ENCODE measurements around the gene FAM81A.
"Not testable (repeated sequence)": the region's sequence is repeated elsewhere in the genome, so short reads cannot be mapped to it uniquely, and the experiment has no call there.

FAM81A gene

DNA sequence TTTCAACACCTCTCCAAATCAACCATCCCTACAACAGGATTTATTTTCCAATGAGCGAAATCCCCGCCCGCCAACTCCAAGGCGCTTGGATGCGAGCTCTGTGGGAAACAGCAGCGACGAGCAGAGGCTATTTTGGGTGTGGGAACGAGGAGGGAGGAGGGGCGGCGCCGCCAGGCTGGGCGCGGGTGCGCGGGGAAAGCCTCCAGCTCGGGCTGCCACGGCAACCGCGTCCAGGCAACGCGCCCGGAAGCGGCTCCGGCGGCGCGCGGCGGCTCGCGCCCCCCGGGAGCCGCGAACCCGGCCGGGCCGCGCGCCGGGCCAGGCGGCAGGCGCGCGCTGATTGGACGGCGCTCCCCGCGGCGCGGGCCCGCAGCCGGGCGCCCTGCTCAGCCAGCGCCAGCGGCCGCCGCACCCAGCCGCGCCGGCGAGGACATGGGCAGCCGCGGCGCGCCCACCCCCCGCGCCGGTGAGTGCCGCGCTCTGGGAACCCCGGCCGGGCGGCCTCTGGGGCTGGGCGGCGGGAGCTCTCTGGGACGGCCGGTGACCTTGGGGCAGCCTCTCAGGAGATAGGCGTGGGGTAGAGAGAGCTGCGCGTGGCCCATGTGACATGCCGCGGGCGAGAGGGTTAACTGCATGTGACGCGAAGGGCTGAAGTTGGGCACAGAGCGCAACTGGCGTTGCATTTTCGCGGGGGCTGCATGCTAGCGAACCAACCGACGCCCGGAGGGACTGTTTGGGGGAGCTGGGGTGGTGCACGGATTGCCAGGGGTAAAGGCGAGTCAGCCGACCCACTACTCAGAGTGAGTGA, at the start of gene FAM81A:
FAM81A (plus strand) TSS at position 370 of the 808 bp plus-strand sequence. CDS start 20,441 bp downstream, outside the sequence.
- Histone ChIP-seq H3K9me3 (ENCODE audit: control insufficient read depth in 2 of 2, low read length in 2 of 2) (no peaks in the 10 kb centered on the region), H3K27ac (ENCODE audit: low read length) (no peak within 1 kb of the TSS), H3K9ac (ENCODE audit: low read length in 2 of 2) (peak within 1 kb of the TSS; percentile 42 to 60), H3K27me3 (ENCODE audit: control insufficient read depth in 1 of 2, insufficient read depth in 2 of 2, low read length in 2 of 2) (no peaks in the 10 kb centered on the region), H3K4me3 (ENCODE audit: low read length in 2 of 2) (peak within 1 kb of the TSS; percentile 79 to 84), H3K36me3 (ENCODE audit: control insufficient read depth in 2 of 2, insufficient read depth in 2 of 2, low read length in 2 of 2) (no peaks in the 10 kb centered on the region), H3K4me1 (ENCODE audit: control insufficient read depth, insufficient read depth, low read length) (peaks cover 20% of the 10 kb centered on the region)

DNA sequence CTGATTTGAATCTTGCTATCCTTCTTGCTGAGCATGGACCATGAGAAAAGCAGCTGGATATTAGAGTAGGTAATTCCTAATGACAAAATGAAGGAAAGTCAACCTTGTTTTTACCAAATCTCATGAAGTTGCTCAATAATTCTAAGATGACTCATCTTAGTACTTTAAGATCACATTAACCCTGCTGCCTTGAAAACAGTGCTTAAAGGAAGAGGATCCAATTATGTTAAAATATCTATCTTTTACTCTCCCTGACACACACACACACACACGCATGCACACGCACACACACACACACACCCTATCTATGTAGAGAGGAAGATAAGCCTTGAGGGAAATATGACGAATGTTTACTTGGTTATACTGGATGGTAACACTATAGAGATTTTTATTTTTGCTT, 49.3 kb upstream of the FAM81A start:
- Histone ChIP-seq H3K9ac (ENCODE audit: low read length in 2 of 2) (no peak overlapping the region), H3K9me3 (ENCODE audit: control insufficient read depth in 2 of 2, low read length in 2 of 2) (no peaks in the 10 kb centered on the region), H3K4me1 (ENCODE audit: control insufficient read depth, insufficient read depth, low read length) (no peaks in the 10 kb centered on the region), H3K4me3 (ENCODE audit: low read length in 2 of 2) (no peak overlapping the region), H3K36me3 (ENCODE audit: control insufficient read depth in 2 of 2, insufficient read depth in 2 of 2, low read length in 2 of 2) (no peaks in the 10 kb centered on the region), H3K27me3 (ENCODE audit: control insufficient read depth in 1 of 2, insufficient read depth in 2 of 2, low read length in 2 of 2) (no peaks in the 10 kb centered on the region), H3K27ac (ENCODE audit: low read length) (no peak overlapping the region)

DNA sequence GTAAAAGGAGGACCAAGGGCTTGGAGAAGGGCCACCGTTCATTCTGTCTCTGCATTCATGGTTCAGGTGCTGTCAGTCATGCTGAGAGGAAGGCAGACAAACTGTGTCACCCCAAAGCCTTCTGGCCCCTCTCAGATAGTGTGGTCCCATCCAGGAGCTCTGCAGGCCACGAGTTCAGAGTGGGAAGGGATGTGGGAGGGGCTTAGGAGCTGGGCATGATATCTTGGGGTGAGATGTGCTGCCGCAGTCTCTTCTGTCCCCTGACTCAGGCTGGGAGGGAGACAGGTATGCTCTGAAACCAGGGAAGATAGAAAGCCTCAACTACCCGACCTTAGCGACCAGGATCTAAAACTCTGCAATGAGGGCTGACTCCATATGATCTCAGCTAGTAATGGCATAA, 45.7 kb upstream of the FAM81A start:
- Histone ChIP-seq H3K9ac (ENCODE audit: low read length in 2 of 2) (no peak overlapping the region), H3K36me3 (ENCODE audit: control insufficient read depth in 2 of 2, insufficient read depth in 2 of 2, low read length in 2 of 2) (no peaks in the 10 kb centered on the region), H3K4me1 (ENCODE audit: control insufficient read depth, insufficient read depth, low read length) (no peaks in the 10 kb centered on the region), H3K27ac (ENCODE audit: low read length) (no peak overlapping the region), H3K27me3 (ENCODE audit: control insufficient read depth in 1 of 2, insufficient read depth in 2 of 2, low read length in 2 of 2) (no peaks in the 10 kb centered on the region), H3K9me3 (ENCODE audit: control insufficient read depth in 2 of 2, low read length in 2 of 2) (no peaks in the 10 kb centered on the region), H3K4me3 (ENCODE audit: low read length in 2 of 2) (no peak overlapping the region)

DNA sequence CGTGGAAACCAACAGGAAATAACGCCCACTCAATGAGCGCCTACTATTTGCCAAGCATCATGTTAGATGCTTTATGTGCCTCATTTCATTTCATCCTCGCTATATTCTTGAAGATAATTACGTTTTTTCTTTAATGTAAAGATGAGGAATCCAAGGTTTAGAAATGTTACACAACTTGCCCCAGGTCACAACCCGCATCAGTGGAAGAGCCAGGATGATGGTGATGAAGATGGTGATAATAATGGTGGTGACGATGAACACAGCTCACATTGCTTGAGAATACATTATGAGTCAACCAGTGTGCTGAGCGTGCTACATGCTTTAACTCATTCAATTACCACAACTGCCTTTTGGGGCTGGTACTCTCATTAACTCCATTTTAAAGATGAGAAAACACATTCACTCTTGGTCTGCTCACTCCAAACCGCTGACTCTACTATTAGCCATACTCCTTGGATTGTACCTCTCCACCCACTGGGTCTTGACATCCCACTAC, 43.8 kb upstream of the FAM81A start:
- H3K36me3 ChIP-seq (ENCODE audit: control insufficient read depth in 2 of 2, insufficient read depth in 2 of 2, low read length in 2 of 2): no peaks in the 10 kb centered on the region
- H3K9me3 ChIP-seq (ENCODE audit: control insufficient read depth in 2 of 2, low read length in 2 of 2): no peaks in the 10 kb centered on the region
- no peak overlapping the region for H3K9ac ChIP-seq (ENCODE audit: low read length in 2 of 2)
- H3K4me3 ChIP-seq (ENCODE audit: low read length in 2 of 2): no peak overlapping the region
- H3K4me1 ChIP-seq (ENCODE audit: control insufficient read depth, insufficient read depth, low read length): no peaks in the 10 kb centered on the region
- no peak overlapping the region for H3K27ac ChIP-seq (ENCODE audit: low read length)
- no peaks in the 10 kb centered on the region for H3K27me3 ChIP-seq (ENCODE audit: control insufficient read depth in 1 of 2, insufficient read depth in 2 of 2, low read length in 2 of 2)

DNA sequence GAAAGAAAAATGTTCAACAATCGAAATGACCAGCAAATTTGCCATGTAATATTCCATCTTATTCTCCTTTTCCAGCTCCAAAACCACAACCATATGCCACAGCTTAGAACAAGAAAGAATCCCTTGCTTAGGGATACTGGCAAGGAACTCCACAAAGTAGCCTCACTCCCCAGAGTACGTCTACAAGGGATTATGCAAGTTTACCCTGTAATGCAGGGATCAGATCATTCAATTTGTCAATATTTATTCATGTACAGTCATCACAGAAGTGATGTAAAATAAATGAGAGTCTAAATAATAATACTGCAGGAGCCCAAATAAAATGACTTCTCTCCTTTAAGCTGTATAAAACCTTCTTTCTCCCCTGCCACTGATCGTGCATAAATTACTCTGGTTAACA, 41.8 kb upstream of the FAM81A start:
- Histone ChIP-seq H3K27ac (ENCODE audit: low read length) (no peak overlapping the region), H3K36me3 (ENCODE audit: control insufficient read depth in 2 of 2, insufficient read depth in 2 of 2, low read length in 2 of 2) (no peaks in the 10 kb centered on the region), H3K4me1 (ENCODE audit: control insufficient read depth, insufficient read depth, low read length) (no peaks in the 10 kb centered on the region), H3K4me3 (ENCODE audit: low read length in 2 of 2) (no peak overlapping the region), H3K9ac (ENCODE audit: low read length in 2 of 2) (no peak overlapping the region), H3K27me3 (ENCODE audit: control insufficient read depth in 1 of 2, insufficient read depth in 2 of 2, low read length in 2 of 2) (no peaks in the 10 kb centered on the region), H3K9me3 (ENCODE audit: control insufficient read depth in 2 of 2, low read length in 2 of 2) (no peaks in the 10 kb centered on the region)

DNA sequence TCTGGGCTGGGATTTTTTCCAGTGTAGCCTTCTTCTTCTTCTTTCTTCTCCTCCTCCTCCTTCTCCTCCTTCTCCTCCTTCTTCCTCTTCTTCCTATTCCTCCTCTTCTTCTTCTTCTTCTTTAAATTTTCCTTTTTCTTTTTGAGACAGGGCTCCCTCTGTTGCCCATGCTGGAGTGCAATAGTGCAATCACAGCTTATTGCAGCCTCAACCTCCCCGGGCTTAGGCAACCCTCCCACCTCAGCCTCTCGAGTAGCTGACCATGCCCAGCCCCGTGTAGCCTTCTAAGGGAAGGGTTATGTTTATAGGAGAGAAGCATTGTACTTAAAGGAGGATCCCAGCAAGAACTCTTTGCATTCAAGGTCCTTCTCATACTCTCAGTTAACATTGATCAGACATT, 41.3 kb upstream of the FAM81A start:
- H3K9ac ChIP-seq (ENCODE audit: low read length in 2 of 2): no peak overlapping the region
- no peaks in the 10 kb centered on the region for H3K36me3 ChIP-seq (ENCODE audit: control insufficient read depth in 2 of 2, insufficient read depth in 2 of 2, low read length in 2 of 2)
- no peaks in the 10 kb centered on the region for H3K9me3 ChIP-seq (ENCODE audit: control insufficient read depth in 2 of 2, low read length in 2 of 2)

DNA sequence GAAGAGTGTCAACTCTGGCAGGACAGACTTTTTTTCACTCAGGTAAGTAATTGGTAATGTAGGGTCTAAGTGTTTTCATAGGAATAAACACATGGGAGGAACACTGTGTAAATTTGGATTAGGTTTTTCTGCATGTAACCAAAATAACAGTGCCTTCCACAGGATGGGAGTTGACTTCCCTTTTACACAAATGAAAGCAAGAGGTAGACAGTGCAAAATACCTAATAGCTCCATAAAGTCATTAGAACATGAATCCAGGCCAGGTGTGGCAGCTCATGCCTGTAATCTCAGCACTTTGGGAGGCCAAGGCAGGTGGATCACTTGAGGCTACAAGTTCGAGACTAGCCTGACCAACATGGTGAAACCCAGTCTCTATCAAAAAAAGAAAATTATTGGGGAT, 39.8 kb upstream of the FAM81A start:
- Histone ChIP-seq H3K9me3 (ENCODE audit: control insufficient read depth in 2 of 2, low read length in 2 of 2) (no peaks in the 10 kb centered on the region), H3K9ac (ENCODE audit: low read length in 2 of 2) (no peak overlapping the region), H3K27me3 (ENCODE audit: control insufficient read depth in 1 of 2, insufficient read depth in 2 of 2, low read length in 2 of 2) (no peaks in the 10 kb centered on the region), H3K4me3 (ENCODE audit: low read length in 2 of 2) (no peak overlapping the region), H3K27ac (ENCODE audit: low read length) (no peak overlapping the region), H3K4me1 (ENCODE audit: control insufficient read depth, insufficient read depth, low read length) (no peaks in the 10 kb centered on the region), H3K36me3 (ENCODE audit: control insufficient read depth in 2 of 2, insufficient read depth in 2 of 2, low read length in 2 of 2) (no peaks in the 10 kb centered on the region)

More for the DNA sequence above, 41.3 kb upstream of the FAM81A start:
- H3K27me3 ChIP-seq (ENCODE audit: control insufficient read depth in 1 of 2, insufficient read depth in 2 of 2, low read length in 2 of 2): no peaks in the 10 kb centered on the region
- H3K4me1 ChIP-seq (ENCODE audit: control insufficient read depth, insufficient read depth, low read length): no peaks in the 10 kb centered on the region
- H3K4me3 ChIP-seq (ENCODE audit: low read length in 2 of 2): no peak overlapping the region
- H3K27ac ChIP-seq (ENCODE audit: low read length): no peak overlapping the region

DNA sequence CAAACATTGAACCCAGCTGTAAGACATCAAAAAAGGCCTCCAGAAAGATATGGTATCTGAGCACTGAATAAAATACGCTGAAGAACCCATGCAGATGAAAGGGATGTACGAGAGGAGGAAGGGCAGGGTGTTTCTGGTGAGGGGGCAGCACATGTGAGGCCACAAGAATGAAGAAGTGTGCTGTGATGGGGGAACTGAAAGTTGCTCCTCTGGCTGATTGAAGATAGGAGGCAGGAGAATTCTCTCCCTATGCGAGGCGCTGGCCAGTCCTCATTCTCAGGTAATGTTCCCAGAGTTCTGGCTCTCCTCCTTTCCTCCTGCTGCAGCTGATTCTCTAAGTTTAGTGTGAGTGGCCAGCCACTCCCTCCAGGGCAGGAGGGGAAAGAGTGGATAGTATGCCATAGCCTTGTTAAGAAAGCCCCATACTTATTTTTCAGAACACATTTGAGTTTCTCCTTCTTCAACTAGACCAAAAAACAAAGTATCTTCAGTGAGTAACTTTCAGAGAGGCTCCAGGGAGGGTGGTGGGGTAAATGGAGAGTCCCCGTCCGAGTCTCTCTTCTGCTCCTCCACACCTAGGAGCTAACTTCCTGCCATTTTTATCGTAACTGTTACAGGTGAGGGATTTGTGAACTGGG, 38.4 kb upstream of the FAM81A start:
- Histone ChIP-seq H3K4me1 (ENCODE audit: control insufficient read depth, insufficient read depth, low read length) (no peaks in the 10 kb centered on the region), H3K27me3 (ENCODE audit: control insufficient read depth in 1 of 2, insufficient read depth in 2 of 2, low read length in 2 of 2) (no peaks in the 10 kb centered on the region), H3K9me3 (ENCODE audit: control insufficient read depth in 2 of 2, low read length in 2 of 2) (no peaks in the 10 kb centered on the region), H3K9ac (ENCODE audit: low read length in 2 of 2) (no peak overlapping the region), H3K36me3 (ENCODE audit: control insufficient read depth in 2 of 2, insufficient read depth in 2 of 2, low read length in 2 of 2) (no peaks in the 10 kb centered on the region), H3K4me3 (ENCODE audit: low read length in 2 of 2) (no peak overlapping the region), H3K27ac (ENCODE audit: low read length) (no peak overlapping the region)

DNA sequence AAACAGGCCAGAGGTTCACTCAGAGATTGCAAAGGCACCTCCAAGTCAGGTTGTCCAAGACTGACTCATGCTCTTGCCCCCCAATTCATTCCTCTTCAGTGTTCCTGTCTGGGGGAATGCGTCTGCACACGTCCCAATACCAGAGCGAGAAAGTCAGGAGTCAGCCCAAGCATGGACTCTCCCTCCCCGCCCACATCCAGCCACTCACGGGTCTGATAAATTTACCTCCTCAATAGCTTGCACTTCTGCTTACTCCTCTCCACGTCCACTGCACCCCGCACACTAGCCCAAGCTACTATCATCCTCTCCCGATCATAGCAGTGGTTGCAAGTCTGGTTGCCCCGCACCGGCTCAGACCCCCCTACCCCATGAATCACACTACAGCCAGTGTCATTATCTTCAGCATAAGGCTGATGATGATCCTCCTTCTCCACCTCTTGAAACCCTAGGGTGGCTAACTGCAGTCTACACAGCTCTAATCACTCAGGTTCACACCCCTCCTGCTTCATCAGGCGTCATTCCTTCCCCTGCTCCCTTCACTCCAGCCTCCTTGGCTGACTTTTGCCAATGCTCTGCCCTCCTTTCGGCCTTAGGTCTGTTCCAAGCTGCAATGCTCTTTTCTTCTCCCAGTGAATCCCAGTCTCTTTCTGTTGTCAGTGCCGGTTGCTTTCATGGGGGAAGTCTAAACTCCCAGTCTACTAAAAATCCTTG, 37.7 kb upstream of the FAM81A start:
- Histone ChIP-seq H3K9ac (ENCODE audit: low read length in 2 of 2) (no peak overlapping the region), H3K27ac (ENCODE audit: low read length) (no peak overlapping the region), H3K36me3 (ENCODE audit: control insufficient read depth in 2 of 2, insufficient read depth in 2 of 2, low read length in 2 of 2) (no peaks in the 10 kb centered on the region), H3K4me1 (ENCODE audit: control insufficient read depth, insufficient read depth, low read length) (no peaks in the 10 kb centered on the region), H3K27me3 (ENCODE audit: control insufficient read depth in 1 of 2, insufficient read depth in 2 of 2, low read length in 2 of 2) (no peaks in the 10 kb centered on the region), H3K9me3 (ENCODE audit: control insufficient read depth in 2 of 2, low read length in 2 of 2) (no peaks in the 10 kb centered on the region), H3K4me3 (ENCODE audit: low read length in 2 of 2) (no peak overlapping the region)

DNA sequence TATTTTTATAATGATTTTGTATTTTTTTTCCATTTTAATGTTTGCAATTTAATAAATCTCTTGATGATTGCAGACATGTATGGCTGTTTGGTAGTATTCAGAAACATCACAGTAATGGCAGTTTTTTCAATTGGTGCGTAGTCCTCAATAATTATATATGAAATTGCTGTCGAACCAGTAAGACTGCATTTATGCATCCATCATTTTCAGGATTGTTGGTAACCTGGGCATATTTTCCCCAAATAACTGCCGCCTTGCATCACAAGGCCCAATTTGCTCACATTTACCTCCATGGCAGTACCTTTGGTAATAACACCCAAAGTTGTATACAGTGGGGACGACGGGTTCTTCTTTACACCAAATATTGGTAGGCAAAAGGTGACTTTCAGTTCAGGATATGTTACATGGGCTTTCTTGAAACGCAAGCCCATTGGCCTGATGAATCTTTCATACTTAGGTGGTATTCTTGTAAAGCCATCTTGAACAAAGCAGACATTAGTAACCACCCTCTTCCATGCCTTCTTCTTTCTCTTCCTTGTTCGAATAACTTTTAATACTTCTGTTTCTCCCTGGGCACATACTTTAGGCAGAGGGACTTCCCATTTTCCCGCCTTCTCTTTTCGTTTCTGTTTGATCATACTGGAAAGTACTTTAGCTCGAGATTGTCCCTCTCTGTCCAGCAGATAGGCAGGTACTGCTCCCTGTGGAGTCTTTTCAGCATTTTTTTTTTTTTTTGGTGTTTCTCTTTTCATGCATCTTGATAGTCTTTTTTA, 36.7 kb upstream of the FAM81A start:
- H3K9ac ChIP-seq (ENCODE audit: low read length in 2 of 2); H3K36me3 ChIP-seq (ENCODE audit: control insufficient read depth in 2 of 2, insufficient read depth in 2 of 2, low read length in 2 of 2); H3K4me3 ChIP-seq (ENCODE audit: low read length in 2 of 2); H3K27me3 ChIP-seq (ENCODE audit: control insufficient read depth in 1 of 2, insufficient read depth in 2 of 2, low read length in 2 of 2); H3K27ac ChIP-seq (ENCODE audit: low read length); H3K9me3 ChIP-seq (ENCODE audit: control insufficient read depth in 2 of 2, low read length in 2 of 2); H3K4me1 ChIP-seq (ENCODE audit: control insufficient read depth, insufficient read depth, low read length): not testable (repeated sequence)
